NCI-H774 (cell line): ENCODE results near the gene PECR.
"Not testable (repeated sequence)": the region's sequence is repeated elsewhere in the genome, so short reads cannot be mapped to it uniquely, and the experiment has no call there.

Experiments used
- DNase-seq: peaks from one replicate; lab custom pipeline; 2025; lab: John Stamatoyannopoulos, UW

Gene PECR

GRCh38 chr2:216029416-216030129, 52.0 kb downstream of the PECR start:
- no peak for DNase-seq

- DNase-seq = no peak
Observed at GRCh38 chr2:216024779-216025336, 56.8 kb downstream of the PECR start.

- DNase-seq = peak; percentile 11
Observed at GRCh38 chr2:216023055-216023648, 58.5 kb downstream of the PECR start.

GRCh38 chr2:216021768-216022565, 59.6 kb downstream of the PECR start:
- no peak for DNase-seq

GRCh38 chr2:216018709-216019108, 62.9 kb downstream of the PECR start:
- DNase-seq = no peak

GRCh38 chr2:216017365-216017764, 64.2 kb downstream of the PECR start:
- DNase-seq = no peak

- DNase-seq = no peak
Observed at GRCh38 chr2:216016581-216016980, 65.0 kb downstream of the PECR start.

GRCh38 chr2:216015722-216016464, 65.7 kb downstream of the PECR start:
- peak; percentile 10 for DNase-seq

- DNase-seq = no peak
Observed at GRCh38 chr2:216014986-216015385, 66.6 kb downstream of the PECR start.

GRCh38 chr2:216014006-216014405, 67.6 kb downstream of the PECR start:
- DNase-seq = no peak

- peak; percentile 78 for DNase-seq
Observed at GRCh38 chr2:216013080-216013909, 68.3 kb downstream of the PECR start, which contains the start of gene MREG. TSS of gene MREG (minus strand) at chr2:216013551. CDS start at chr2:216013327, 224 bp downstream.

GRCh38 chr2:216012830-216013079, 68.9 kb downstream of the PECR start:
- no peak for DNase-seq

- DNase-seq = no peak
Observed at GRCh38 chr2:216012133-216012829, 69.3 kb downstream of the PECR start.

- not testable (repeated sequence) for DNase-seq
Observed at GRCh38 chr2:216009215-216009614, 72.4 kb downstream of the PECR start.

GRCh38 chr2:216008387-216008786, 73.2 kb downstream of the PECR start:
- no peak for DNase-seq

GRCh38 chr2:216006164-216006663, 75.4 kb downstream of the PECR start:
- no peak for DNase-seq

GRCh38 chr2:216004697-216005283, 76.8 kb downstream of the PECR start:
- DNase-seq = no peak

- no peak for DNase-seq
Observed at GRCh38 chr2:216003876-216004696, 77.5 kb downstream of the PECR start.

- DNase-seq = no peak
Observed at GRCh38 chr2:216002693-216003092, 78.9 kb downstream of the PECR start.
